Smooth muscle cell (in vitro differentiated cells): Measurements from ENCODE around the gene SYT8. TPM values are rescaled to one million over a fixed set of nuclear protein-coding genes. Genes with fewer than 3 reads are reported as not detected.

Experiments
- DNase-seq: peaks from one replicate; lab custom pipeline; 2025; ENCODE audit not compliant: unreplicated experiment; lab: John Stamatoyannopoulos, UW
- H2AFZ ChIP-seq: fragments of 200-600 bp; sonication (generic); 2 replicates; pipeline ENCODE4 v1.6.0; 2016; ENCODE audit warnings: antibody characterized with exemption, low read depth, mild to moderate bottlenecking
- H3F3A ChIP-seq: fragments of 200-600 bp; sonication (generic); 2 replicates; pipeline ENCODE4 v1.6.0; 2017; ENCODE audit warnings: antibody characterized with exemption, low read depth
- H3K27ac ChIP-seq: fragments of 200-600 bp; sonication (generic); 2 replicates; pipeline ENCODE4 v1.5.1; 2016; ENCODE audit warnings: low read depth, mild to moderate bottlenecking
- H3K27me3 ChIP-seq: fragments of 200-600 bp; sonication (generic); 2 replicates; pipeline ENCODE4 v1.6.1; 2016; ENCODE audit warnings: low read depth, mild to moderate bottlenecking
- H3K36me3 ChIP-seq: fragments of 200-600 bp; sonication (generic); 2 replicates; pipeline ENCODE4 v1.5.1; 2016; ENCODE audit warnings: low read depth
- H3K4me1 ChIP-seq: fragments of 200-600 bp; sonication (generic); 2 replicates; pipeline ENCODE4 v1.5.1; 2016; ENCODE audit warnings: low read depth
- H3K4me2 ChIP-seq: fragments of 200-600 bp; sonication (generic); 2 replicates; pipeline ENCODE4 v1.6.0; 2016; ENCODE audit warnings: mild to moderate bottlenecking
- H3K4me3 ChIP-seq: fragments of 200-600 bp; sonication (generic); 2 replicates; pipeline ENCODE4 v1.5.1; 2016; ENCODE audit warnings: mild to moderate bottlenecking
- H3K79me2 ChIP-seq: fragments of 200-600 bp; sonication (generic); 2 replicates; pipeline ENCODE4 v1.6.0; 2016; ENCODE audit warnings: low read depth, mild to moderate bottlenecking
- H3K9ac ChIP-seq: fragments of 200-600 bp; sonication (generic); 2 replicates; pipeline ENCODE4 v1.6.0; 2016; ENCODE audit warnings: low read depth
- H3K9me3 ChIP-seq: fragments of 200-600 bp; sonication (generic); replicated peaks from 2 replicates; pipeline ENCODE4 v1.5.1; 2016; ENCODE audit warnings: low read depth
- H4K20me1 ChIP-seq: fragments of 200-600 bp; sonication (generic); 2 replicates; pipeline ENCODE4 v1.6.0; 2016; ENCODE audit warnings: low read depth
- CTCF ChIP-seq: fragments of 200-600 bp; sonication (generic); IDR thresholded peaks from 2 replicates; pipeline ENCODE4 v1.5.1; 2017; ENCODE audit warnings: borderline replicate concordance, mild to moderate bottlenecking, antibody characterized with exemption; ENCODE audit not compliant: insufficient read depth, poor library complexity, severe bottlenecking
- WGBS: methylation state at CpG from one replicate; pipeline ENCODE4 v1.1.7; 2016; ENCODE audit warnings: low lambda C conversion rate; 5-methylcytosine and 5-hydroxymethylcytosine counted together
- polyA plus RNA-seq: library from polyadenylated mRNA; unstranded; fragments of >200 nt; fragmentation: Nextera tagmentation; extraction: Ambion mirVana; gene quantifications from 2 replicates; pipeline ENCODE4 v1.2.1, GENCODE V29; 2016
- total RNA-seq: library from RNA; depleted of rRNA; stranded (reverse); fragments of >200 nt; gene quantifications from 2 replicates; pipeline ENCODE4 v1.2.3, GENCODE V29; 2014

The SYT8 gene
- total and polyA plus RNA-seq, 2 experiments from 2014 or later = 0.13 to 2.0 TPM

GRCh38 chr11:1856306-1857005, 21.7 kb downstream of the SYT8 start:
- Histone ChIP-seq H3K4me1 (no peaks in the 10 kb centered on the region), H3K27ac (no peak overlapping the region), H3K27me3 (no peaks in the 10 kb centered on the region), H3F3A (no peaks in the 10 kb centered on the region), H2AFZ (no peak overlapping the region), H3K9me3 (no peaks in the 10 kb centered on the region), H3K36me3 (no peaks in the 10 kb centered on the region), H3K4me2 (no peak overlapping the region), H3K9ac (no peak overlapping the region), H3K79me2 (no peaks in the 10 kb centered on the region), H4K20me1 (no peaks in the 10 kb centered on the region), H3K4me3 (no peak overlapping the region)
- 93% methylated on average over 13 of the region's 13 CpGs for WGBS
- no peak for TF ChIP-seq CTCF
- DNase-seq = no peak

- H2AFZ ChIP-seq = no peak overlapping the region
- no peaks in the 10 kb centered on the region for H3K9me3 ChIP-seq
- TF ChIP-seq CTCF = no peak
- H3K4me2 ChIP-seq = no peak overlapping the region
- H3K36me3 ChIP-seq = no peaks in the 10 kb centered on the region
- no peak for DNase-seq
- H3K4me1 ChIP-seq = no peaks in the 10 kb centered on the region
- WGBS = 92% methylated on average over 11 of the region's 11 CpGs
- no peaks in the 10 kb centered on the region for H3K79me2 ChIP-seq
- H3K9ac ChIP-seq = no peak overlapping the region
- no peak overlapping the region for H3K4me3 ChIP-seq
- H3K27me3 ChIP-seq = no peaks in the 10 kb centered on the region
- H3F3A ChIP-seq = no peaks in the 10 kb centered on the region
- H4K20me1 ChIP-seq = no peaks in the 10 kb centered on the region
- no peak overlapping the region for H3K27ac ChIP-seq
These were observed 22.3 kb downstream of the SYT8 start for GRCh38 chr11:1857064-1857463.

- Histone ChIP-seq H3K4me2 (no peak overlapping the region), H3F3A (no peaks in the 10 kb centered on the region), H3K9ac (no peak overlapping the region), H3K4me1 (no peaks in the 10 kb centered on the region), H3K27me3 (no peaks in the 10 kb centered on the region), H3K36me3 (no peaks in the 10 kb centered on the region), H3K27ac (no peak overlapping the region), H3K4me3 (no peak overlapping the region), H4K20me1 (no peaks in the 10 kb centered on the region), H2AFZ (no peak overlapping the region), H3K79me2 (no peaks in the 10 kb centered on the region), H3K9me3 (no peaks in the 10 kb centered on the region)
- WGBS = 96% methylated on average over 9 of the region's 9 CpGs
- no peak for DNase-seq
- TF ChIP-seq CTCF = no peak
These were observed 23.4 kb downstream of the SYT8 start for GRCh38 chr11:1858154-1858553.

GRCh38 chr11:1858576-1858975, 23.8 kb downstream of the SYT8 start:
- H3K36me3 ChIP-seq = no peaks in the 10 kb centered on the region
- H2AFZ ChIP-seq = no peak overlapping the region
- H3F3A ChIP-seq = no peaks in the 10 kb centered on the region
- H3K4me1 ChIP-seq = no peaks in the 10 kb centered on the region
- no peak for TF ChIP-seq CTCF
- H3K27ac ChIP-seq = no peak overlapping the region
- H4K20me1 ChIP-seq = no peaks in the 10 kb centered on the region
- no peak overlapping the region for H3K4me2 ChIP-seq
- 82% methylated on average over 6 of the region's 7 CpGs for WGBS
- H3K27me3 ChIP-seq = no peaks in the 10 kb centered on the region
- no peak overlapping the region for H3K4me3 ChIP-seq
- H3K9ac ChIP-seq = no peak overlapping the region
- no peak for DNase-seq
- no peaks in the 10 kb centered on the region for H3K9me3 ChIP-seq
- H3K79me2 ChIP-seq = no peaks in the 10 kb centered on the region
